ENCODE measurements around the gene TRIML1. TPM values are rescaled to one million over a fixed set of nuclear protein-coding genes. Genes with fewer than 3 reads are reported as not detected.
"Not testable (repeated sequence)": the region's sequence is repeated elsewhere in the genome, so short reads cannot be mapped to it uniquely, and the experiment has no call there.

The TRIML1 gene
- total RNA-seq, 1 donor from 2014 or later = not detected

DNA sequence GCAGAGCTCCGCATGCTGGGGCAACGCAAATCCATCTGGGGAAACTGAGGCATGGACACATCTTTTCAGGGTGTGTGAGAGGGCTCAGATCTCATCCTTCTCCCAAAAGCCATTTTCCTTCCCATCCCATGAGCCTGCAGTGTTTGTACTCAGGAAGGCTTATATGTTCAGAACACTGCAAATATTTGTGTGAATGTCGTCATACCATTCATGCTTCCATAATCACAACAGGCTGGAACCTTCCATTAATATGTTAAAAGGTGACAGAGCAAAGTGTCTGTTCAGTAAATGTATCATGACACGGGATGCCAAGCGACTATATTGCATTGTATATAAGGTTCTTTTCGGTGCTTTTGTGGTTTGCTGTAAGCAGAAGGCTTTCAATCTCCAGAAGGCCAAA is 8.5 kb downstream of the TRIML1 start:
- Histone ChIP-seq H3K27me3 (no peaks in the 10 kb centered on the region), H3K9me3 (no peaks in the 10 kb centered on the region), H3K36me3 (no peaks in the 10 kb centered on the region), H3K27ac (no peak overlapping the region), H3K4me3 (no peak overlapping the region), H3K4me1 (no peaks in the 10 kb centered on the region)
- intact Hi-C loops (cut with DNase I) = no loop called here
- TF ChIP-seq, protein P1, sequence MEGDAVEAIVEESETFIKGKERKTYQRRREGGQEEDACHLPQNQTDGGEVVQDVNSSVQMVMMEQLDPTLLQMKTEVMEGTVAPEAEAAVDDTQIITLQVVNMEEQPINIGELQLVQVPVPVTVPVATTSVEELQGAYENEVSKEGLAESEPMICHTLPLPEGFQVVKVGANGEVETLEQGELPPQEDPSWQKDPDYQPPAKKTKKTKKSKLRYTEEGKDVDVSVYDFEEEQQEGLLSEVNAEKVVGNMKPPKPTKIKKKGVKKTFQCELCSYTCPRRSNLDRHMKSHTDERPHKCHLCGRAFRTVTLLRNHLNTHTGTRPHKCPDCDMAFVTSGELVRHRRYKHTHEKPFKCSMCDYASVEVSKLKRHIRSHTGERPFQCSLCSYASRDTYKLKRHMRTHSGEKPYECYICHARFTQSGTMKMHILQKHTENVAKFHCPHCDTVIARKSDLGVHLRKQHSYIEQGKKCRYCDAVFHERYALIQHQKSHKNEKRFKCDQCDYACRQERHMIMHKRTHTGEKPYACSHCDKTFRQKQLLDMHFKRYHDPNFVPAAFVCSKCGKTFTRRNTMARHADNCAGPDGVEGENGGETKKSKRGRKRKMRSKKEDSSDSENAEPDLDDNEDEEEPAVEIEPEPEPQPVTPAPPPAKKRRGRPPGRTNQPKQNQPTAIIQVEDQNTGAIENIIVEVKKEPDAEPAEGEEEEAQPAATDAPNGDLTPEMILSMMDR (IDR thresholded peaks at IDR 0.05) = no peak
- no peak for TF ChIP-seq POLR2A (IDR thresholded peaks at IDR 0.05)
- TF ChIP-seq POLR2AphosphoS5 (IDR thresholded peaks at IDR 0.05; ENCODE audit: insufficient read depth in 1 of 2, low read depth in 1 of 2) = no peak
- DNase-seq (ENCODE audit: extremely low spot score in 2 of 2) = no peak

DNA sequence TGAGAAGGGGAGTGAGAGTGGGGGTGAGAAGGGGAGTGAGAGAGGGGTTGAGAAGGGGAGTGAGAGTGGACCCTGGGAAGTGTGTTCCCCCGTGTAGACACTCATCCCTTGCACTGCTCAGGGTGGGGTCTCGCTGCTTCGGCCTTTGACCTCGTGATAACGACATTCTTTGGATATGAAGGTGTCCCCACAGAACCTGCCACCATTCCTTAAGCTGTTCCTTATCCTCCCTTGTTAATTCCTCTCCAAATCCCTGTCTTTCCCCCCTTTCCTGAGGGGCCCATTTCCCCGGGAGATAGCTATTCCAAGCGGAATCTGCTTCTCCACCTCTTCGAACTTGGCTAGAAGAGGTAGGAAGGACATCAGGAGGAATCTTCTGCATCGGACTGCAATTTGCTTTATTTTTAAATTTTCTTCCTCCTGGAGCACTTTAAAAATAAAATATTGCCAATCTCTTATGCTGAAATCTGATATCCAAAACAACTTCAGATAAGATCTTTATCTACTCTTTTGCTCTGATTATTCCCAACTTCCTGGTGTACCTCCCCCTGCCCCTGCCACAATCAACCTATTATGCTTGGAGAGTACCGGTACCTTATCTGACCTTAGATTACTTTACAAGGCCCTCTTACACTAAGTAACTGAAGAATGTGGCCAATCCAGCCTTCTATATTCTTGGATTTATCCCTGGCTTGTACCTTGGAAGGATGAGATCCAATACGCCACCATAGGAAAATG is 15.6 kb downstream of the TRIML1 start:
- Histone ChIP-seq H3K4me1 (no peaks in the 10 kb centered on the region), H3K36me3 (no peaks in the 10 kb centered on the region), H3K9me3 (no peaks in the 10 kb centered on the region), H3K27ac (no peak overlapping the region), H3K27me3 (no peaks in the 10 kb centered on the region), H3K4me3 (no peak overlapping the region)
- no peak for DNase-seq (ENCODE audit: extremely low spot score in 2 of 2)
- TF ChIP-seq POLR2AphosphoS5 (IDR thresholded peaks at IDR 0.05; ENCODE audit: insufficient read depth in 1 of 2, low read depth in 1 of 2) = no peak
- no peak for TF ChIP-seq POLR2A (IDR thresholded peaks at IDR 0.05)
- TF ChIP-seq, protein P1 (IDR thresholded peaks at IDR 0.05) = no peak
- intact Hi-C loops (cut with DNase I) = no loop called here

DNA sequence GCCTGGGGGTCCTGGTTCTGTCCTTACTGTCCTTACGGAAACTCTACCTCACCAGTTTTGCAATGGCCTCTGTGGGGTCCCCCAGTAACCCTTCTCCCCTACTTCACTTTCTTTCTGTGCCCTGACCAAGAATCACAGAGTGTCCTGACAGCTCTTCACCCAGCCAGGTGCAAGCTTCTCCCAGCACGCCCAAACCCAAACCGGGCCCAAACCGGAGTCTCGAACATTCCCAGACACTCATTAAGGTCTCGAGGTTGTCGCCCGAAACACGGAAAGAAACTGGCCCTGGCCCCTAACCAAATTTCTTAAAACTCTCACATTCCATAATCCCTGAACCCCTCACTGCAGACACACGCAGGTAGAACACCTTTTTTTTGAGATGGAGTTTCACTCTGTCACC is 19.1 kb downstream of the TRIML1 start:
- no peak for DNase-seq (ENCODE audit: extremely low spot score in 2 of 2)
- Histone ChIP-seq H3K4me1 (no peaks in the 10 kb centered on the region), H3K36me3 (no peaks in the 10 kb centered on the region), H3K4me3 (no peak overlapping the region), H3K27me3 (no peaks in the 10 kb centered on the region), H3K27ac (no peak overlapping the region), H3K9me3 (no peaks in the 10 kb centered on the region)
- intact Hi-C loops (cut with DNase I) = no loop called here
- TF ChIP-seq, protein P1 (IDR thresholded peaks at IDR 0.05) = no peak

DNA sequence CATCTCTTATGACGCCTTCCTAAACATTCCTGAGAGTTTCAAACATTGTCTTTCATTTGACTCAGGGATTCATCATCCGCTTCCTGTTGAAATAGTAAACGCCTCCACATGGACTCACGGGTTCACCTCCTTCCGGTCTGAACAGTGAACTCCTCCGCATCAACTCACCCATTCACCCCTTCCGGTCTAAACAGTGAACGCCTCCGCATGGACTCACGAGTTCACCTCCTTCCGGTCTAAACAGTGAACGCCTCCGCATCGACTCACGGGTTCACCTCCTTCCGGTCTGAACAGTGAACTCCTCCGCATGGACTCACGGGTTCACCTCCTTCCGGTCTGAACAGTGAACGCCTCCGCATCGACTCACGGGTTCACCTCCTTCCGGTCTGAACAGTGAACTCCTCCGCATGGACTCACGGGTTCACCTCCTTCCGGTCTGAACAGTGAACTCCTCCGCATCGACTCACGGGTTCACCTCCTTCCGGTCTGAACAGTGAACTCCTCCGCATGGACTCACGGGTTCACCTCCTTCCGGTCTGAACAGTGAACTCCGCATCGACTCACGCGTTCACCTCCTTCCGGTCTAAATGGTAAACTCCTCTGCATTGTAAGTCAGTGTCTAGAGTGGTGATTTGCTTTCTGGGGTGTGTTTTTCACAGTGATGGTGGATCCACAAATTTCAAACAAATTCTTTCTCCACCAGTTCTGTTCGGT is 20.4 kb downstream of the TRIML1 start:
- H3K4me1 ChIP-seq; H3K36me3 ChIP-seq; H3K9me3 ChIP-seq; intact Hi-C loops (cut with DNase I); H3K27ac ChIP-seq; DNase-seq (ENCODE audit: extremely low spot score in 2 of 2); H3K4me3 ChIP-seq; H3K27me3 ChIP-seq: not testable (repeated sequence)

DNA sequence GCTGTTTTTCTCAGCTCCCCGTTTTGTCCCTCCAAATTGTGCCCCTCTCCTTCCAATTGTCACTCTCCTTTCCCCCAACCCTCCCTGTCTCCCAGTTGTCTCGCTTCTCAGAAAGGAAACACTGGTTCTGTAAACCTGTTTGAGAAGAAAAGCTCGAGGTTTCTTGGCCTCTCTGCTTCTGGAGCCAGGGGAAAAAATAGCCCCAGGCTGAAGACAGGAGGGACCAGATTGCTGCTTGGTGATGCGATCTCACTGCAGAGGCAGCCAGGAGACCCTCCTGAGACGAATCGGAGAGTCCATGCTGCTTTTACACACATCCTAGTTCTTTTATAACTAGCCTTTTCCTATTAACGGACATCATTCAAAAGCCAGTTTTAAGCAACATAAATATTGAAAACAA is 21.2 kb downstream of the TRIML1 start:
- H3K36me3 ChIP-seq = no peaks in the 10 kb centered on the region
- TF ChIP-seq POLR2AphosphoS5 (IDR thresholded peaks at IDR 0.05; ENCODE audit: insufficient read depth in 1 of 2, low read depth in 1 of 2) (no peak), POLR2A (IDR thresholded peaks at IDR 0.05) (no peak)
- TF ChIP-seq, protein P1 (IDR thresholded peaks at IDR 0.05) = no peak
- DNase-seq (ENCODE audit: extremely low spot score in 2 of 2) = no peak
- intact Hi-C loops (cut with DNase I) = no loop called here
- no peaks in the 10 kb centered on the region for H3K9me3 ChIP-seq
- no peaks in the 10 kb centered on the region for H3K27me3 ChIP-seq
- no peaks in the 10 kb centered on the region for H3K4me1 ChIP-seq
- no peak overlapping the region for H3K4me3 ChIP-seq
- no peak overlapping the region for H3K27ac ChIP-seq
